ENCODE measurements around the gene TST. TPM values are rescaled to one million over a fixed set of nuclear protein-coding genes. Genes with fewer than 3 reads are reported as not detected.

Gene TST
- total and polyA plus RNA-seq, 2 donors (not counting 1 experiment from before 2014, with no cell fraction given), result 12.7 to 21.6 TPM

- H3K36me3 ChIP-seq (ENCODE audit: control insufficient read depth, insufficient read depth, low read length), result peaks cover 2% of the 10 kb centered on the region
- H3K79me2 ChIP-seq (ENCODE audit: control insufficient read depth, insufficient read depth, low read length), result no peaks in the 10 kb centered on the region
- no peak for TF ChIP-seq CTCF (conservative IDR thresholded peaks at IDR 0.05 in 1 of 2, IDR thresholded peaks at IDR 0.05 in 1 of 2; ENCODE audit: low read depth in 1 of 2, low read length in 2 of 2)
- no peak for TF ChIP-seq EZH2 (IDR thresholded peaks at IDR 0.05; ENCODE audit: low read length, missing control alignments)
- H3K27me3 ChIP-seq (ENCODE audit: control insufficient read depth, insufficient read depth, low read length), result no peaks in the 10 kb centered on the region
- no peak overlapping the region for H3K4me2 ChIP-seq (ENCODE audit: extremely low read depth, insufficient read depth, low read length)
- no peak overlapping the region for H2AFZ ChIP-seq (ENCODE audit: low read length)
- no peaks in the 10 kb centered on the region for H3K9me3 ChIP-seq (ENCODE audit: control insufficient read depth, insufficient read depth, low read depth, low read length)
- no peaks in the 10 kb centered on the region for H4K20me1 ChIP-seq (ENCODE audit: control insufficient read depth, extremely low read depth, insufficient read depth, low read length)
- no peaks in the 10 kb centered on the region for H3K4me1 ChIP-seq (ENCODE audit: control insufficient read depth, extremely low read depth, insufficient read depth, low read length)
- no peak overlapping the region for H3K4me3 ChIP-seq (replicated peaks in 1 of 4; ENCODE audit: control extremely low read depth in 1 of 4, insufficient read depth in 1 of 4, low read depth in 3 of 4, low read length in 4 of 4)
- no peak overlapping the region for H3K27ac ChIP-seq (ENCODE audit: insufficient read depth, low read length)
- DNase-seq (ENCODE audit: low read depth in 2 of 2), result no peak
- H3K9ac ChIP-seq (ENCODE audit: insufficient read depth, low read length), result no peak overlapping the region
These were observed 40.7 kb upstream of the TST start for GRCh38 chr22:37059876-37060449.

GRCh38 chr22:37058917-37059701 lies 39.9 kb upstream of the TST start:
- H3K9ac ChIP-seq (ENCODE audit: insufficient read depth, low read length), result no peak overlapping the region
- H4K20me1 ChIP-seq (ENCODE audit: control insufficient read depth, extremely low read depth, insufficient read depth, low read length), result no peaks in the 10 kb centered on the region
- no peaks in the 10 kb centered on the region for H3K27me3 ChIP-seq (ENCODE audit: control insufficient read depth, insufficient read depth, low read length)
- no peaks in the 10 kb centered on the region for H3K4me1 ChIP-seq (ENCODE audit: control insufficient read depth, extremely low read depth, insufficient read depth, low read length)
- no peak overlapping the region for H2AFZ ChIP-seq (ENCODE audit: low read length)
- no peak overlapping the region for H3K27ac ChIP-seq (ENCODE audit: insufficient read depth, low read length)
- no peak for DNase-seq (ENCODE audit: low read depth in 2 of 2)
- H3K9me3 ChIP-seq (ENCODE audit: control insufficient read depth, insufficient read depth, low read depth, low read length), result no peaks in the 10 kb centered on the region
- no peak overlapping the region for H3K4me3 ChIP-seq (replicated peaks in 1 of 4; ENCODE audit: control extremely low read depth in 1 of 4, insufficient read depth in 1 of 4, low read depth in 3 of 4, low read length in 4 of 4)
- H3K4me2 ChIP-seq (ENCODE audit: extremely low read depth, insufficient read depth, low read length), result no peak overlapping the region
- H3K36me3 ChIP-seq (ENCODE audit: control insufficient read depth, insufficient read depth, low read length), result peaks cover 2% of the 10 kb centered on the region
- TF ChIP-seq EZH2 (IDR thresholded peaks at IDR 0.05; ENCODE audit: low read length, missing control alignments) (no peak), CTCF (conservative IDR thresholded peaks at IDR 0.05 in 1 of 2, IDR thresholded peaks at IDR 0.05 in 1 of 2; ENCODE audit: low read depth in 1 of 2, low read length in 2 of 2) (no peak)
- H3K79me2 ChIP-seq (ENCODE audit: control insufficient read depth, insufficient read depth, low read length), result no peaks in the 10 kb centered on the region

- Histone ChIP-seq H3K9ac (ENCODE audit: insufficient read depth, low read length) (no peak overlapping the region), H3K4me3 (replicated peaks in 1 of 4; ENCODE audit: control extremely low read depth in 1 of 4, insufficient read depth in 1 of 4, low read depth in 3 of 4, low read length in 4 of 4) (no peak overlapping the region), H3K9me3 (ENCODE audit: control insufficient read depth, insufficient read depth, low read depth, low read length) (no peaks in the 10 kb centered on the region), H4K20me1 (ENCODE audit: control insufficient read depth, extremely low read depth, insufficient read depth, low read length) (no peaks in the 10 kb centered on the region), H2AFZ (ENCODE audit: low read length) (no peak overlapping the region), H3K4me1 (ENCODE audit: control insufficient read depth, extremely low read depth, insufficient read depth, low read length) (no peaks in the 10 kb centered on the region), H3K36me3 (ENCODE audit: control insufficient read depth, insufficient read depth, low read length) (peaks cover 2% of the 10 kb centered on the region), H3K27ac (ENCODE audit: insufficient read depth, low read length) (no peak overlapping the region), H3K79me2 (ENCODE audit: control insufficient read depth, insufficient read depth, low read length) (no peaks in the 10 kb centered on the region), H3K4me2 (ENCODE audit: extremely low read depth, insufficient read depth, low read length) (no peak overlapping the region), H3K27me3 (ENCODE audit: control insufficient read depth, insufficient read depth, low read length) (no peaks in the 10 kb centered on the region)
- TF ChIP-seq CTCF (conservative IDR thresholded peaks at IDR 0.05 in 1 of 2, IDR thresholded peaks at IDR 0.05 in 1 of 2; ENCODE audit: low read depth in 1 of 2, low read length in 2 of 2), result no peak
- TF ChIP-seq EZH2 (IDR thresholded peaks at IDR 0.05; ENCODE audit: low read length, missing control alignments), result no peak
- no peak for DNase-seq (ENCODE audit: low read depth in 2 of 2)
These were observed 38.7 kb upstream of the TST start for GRCh38 chr22:37057796-37058510.

All from fibroblast of lung (primary cell).